ENCODE measurements around the gene MFSD1.

MFSD1 gene

DNA sequence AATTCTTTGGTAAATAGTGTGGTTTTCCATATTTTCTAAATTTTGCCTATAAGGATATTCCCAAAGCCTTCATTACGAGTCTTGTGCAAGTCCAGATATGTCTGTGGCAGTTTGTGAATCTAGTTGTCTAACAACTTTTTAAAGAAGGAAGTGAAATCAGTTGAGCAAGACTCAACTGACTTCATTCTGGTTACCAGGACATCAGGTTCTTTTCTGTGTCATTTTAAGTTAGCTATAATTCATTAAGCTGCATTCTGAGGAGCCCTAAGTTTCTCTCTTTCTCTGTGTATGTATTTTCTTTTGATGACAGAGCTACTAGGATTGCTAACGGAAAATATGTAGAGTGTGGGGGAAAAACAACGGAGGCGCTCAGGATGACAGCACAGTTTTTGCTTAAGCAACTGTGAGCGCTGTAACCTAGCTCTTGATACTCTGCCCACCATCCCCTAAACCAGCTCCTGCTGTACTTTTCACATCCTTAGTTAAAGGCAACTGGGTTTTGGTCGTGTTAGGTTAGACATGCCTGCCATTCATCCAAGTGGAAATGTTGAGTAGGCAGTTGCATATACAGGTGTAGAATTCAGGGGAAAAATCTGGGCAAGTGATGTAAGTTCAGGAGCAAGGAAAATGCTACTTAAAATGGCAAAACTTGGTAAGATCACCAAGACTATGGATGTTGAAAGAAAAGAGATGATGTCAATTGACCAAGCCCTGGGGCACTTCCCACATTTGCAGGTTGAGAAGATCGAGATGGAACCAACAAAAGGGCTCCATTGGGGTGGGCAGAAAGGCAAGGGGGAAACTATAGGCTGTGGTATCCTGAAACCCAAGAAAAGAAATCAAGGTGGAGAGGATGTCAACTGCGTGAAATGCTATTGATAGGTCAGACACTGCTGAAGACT, 9.2 kb downstream of the MFSD1 start:
- Mint-ChIP-seq H3K4me3 (no peak overlapping the region), H3K36me3 (ENCODE audit: low read depth) (peaks cover 29% of the 10 kb centered on the region), H3K9me3 (no peaks in the 10 kb centered on the region), H3K27ac (no peak overlapping the region), H3K27me3 (ENCODE audit: low read depth) (no peaks in the 10 kb centered on the region), H3K4me1 (ENCODE audit: low read depth) (peaks cover 17% of the 10 kb centered on the region)
- DNase-seq (ENCODE audit: low spot score): no peak

DNA sequence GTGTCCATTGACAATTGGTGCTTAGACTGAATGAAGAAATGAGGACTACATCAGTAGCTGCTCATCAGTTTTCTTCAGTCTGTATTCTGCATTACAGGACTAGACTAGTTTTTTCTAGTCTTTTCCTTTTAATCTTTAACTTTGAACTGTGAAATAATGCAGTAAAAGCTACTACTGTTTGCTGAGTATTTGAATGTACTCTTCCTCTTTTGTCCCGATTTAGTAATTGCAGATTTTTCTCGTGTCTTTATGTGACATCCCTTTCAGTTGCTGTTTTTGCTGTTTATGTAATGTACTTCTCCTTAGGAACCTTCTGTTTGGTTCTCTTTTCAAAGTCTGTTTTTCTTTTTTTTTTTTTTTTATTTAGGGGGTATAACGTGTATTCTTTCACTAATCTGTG, 17.4 kb downstream of the MFSD1 start:
- Mint-ChIP-seq H3K4me3 (no peak overlapping the region), H3K36me3 (ENCODE audit: low read depth) (peaks cover 17% of the 10 kb centered on the region), H3K27ac (no peak overlapping the region)

DNA sequence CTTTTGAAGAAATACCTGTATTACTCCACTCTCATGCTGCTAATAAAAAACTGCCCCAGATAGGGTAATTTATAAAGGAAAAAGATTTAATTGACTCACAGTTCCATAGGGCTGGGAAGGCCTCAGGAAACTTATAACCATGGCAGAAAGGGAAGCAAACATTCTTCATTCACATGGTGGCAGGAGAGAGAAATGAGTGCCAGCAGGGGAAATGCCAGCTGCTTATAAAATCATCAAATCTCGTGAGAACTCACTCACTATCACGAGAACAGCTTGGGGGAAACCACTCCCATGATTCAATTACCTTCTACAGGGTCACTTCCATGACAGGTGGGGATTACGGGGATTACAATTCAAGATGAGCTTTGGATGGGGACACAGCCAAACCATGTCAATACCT, 18.7 kb downstream of the MFSD1 start:
- Mint-ChIP-seq H3K9me3 (no peaks in the 10 kb centered on the region), H3K4me3 (no peak overlapping the region), H3K27me3 (ENCODE audit: low read depth) (no peaks in the 10 kb centered on the region), H3K4me1 (ENCODE audit: low read depth) (no peaks in the 10 kb centered on the region), H3K27ac (no peak overlapping the region), H3K36me3 (ENCODE audit: low read depth) (peaks cover 15% of the 10 kb centered on the region)
- no peak for DNase-seq (ENCODE audit: low spot score)

More for the DNA sequence above, 17.4 kb downstream of the MFSD1 start:
- no peaks in the 10 kb centered on the region for H3K27me3 Mint-ChIP-seq (ENCODE audit: low read depth)
- DNase-seq (ENCODE audit: low spot score): no peak
- H3K9me3 Mint-ChIP-seq: no peaks in the 10 kb centered on the region
- no peaks in the 10 kb centered on the region for H3K4me1 Mint-ChIP-seq (ENCODE audit: low read depth)

DNA sequence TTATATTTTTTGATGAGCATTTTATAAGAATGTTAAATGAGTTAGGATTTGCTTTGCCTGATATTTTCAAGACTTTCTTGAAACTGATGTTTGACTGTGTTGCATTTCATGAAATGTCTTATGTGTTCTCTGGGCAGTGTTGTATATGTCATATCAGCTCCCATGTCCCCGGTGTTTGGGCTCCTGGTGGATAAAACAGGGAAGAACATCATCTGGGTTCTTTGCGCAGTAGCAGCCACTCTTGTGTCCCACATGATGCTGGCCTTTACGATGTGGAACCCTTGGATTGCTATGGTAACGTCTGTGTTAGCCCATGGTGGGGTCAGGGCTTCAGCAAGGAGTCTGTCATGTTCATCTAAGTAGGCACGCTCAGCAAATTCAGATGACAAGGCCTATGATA, 20.0 kb downstream of the MFSD1 start:
- peaks cover 13% of the 10 kb centered on the region for H3K36me3 Mint-ChIP-seq (ENCODE audit: low read depth)
- no peak for DNase-seq (ENCODE audit: low spot score)
- H3K4me3 Mint-ChIP-seq: no peak overlapping the region
- H3K27ac Mint-ChIP-seq: no peak overlapping the region
- H3K27me3 Mint-ChIP-seq (ENCODE audit: low read depth): no peaks in the 10 kb centered on the region
- H3K9me3 Mint-ChIP-seq: no peaks in the 10 kb centered on the region
- H3K4me1 Mint-ChIP-seq (ENCODE audit: low read depth): no peaks in the 10 kb centered on the region

DNA sequence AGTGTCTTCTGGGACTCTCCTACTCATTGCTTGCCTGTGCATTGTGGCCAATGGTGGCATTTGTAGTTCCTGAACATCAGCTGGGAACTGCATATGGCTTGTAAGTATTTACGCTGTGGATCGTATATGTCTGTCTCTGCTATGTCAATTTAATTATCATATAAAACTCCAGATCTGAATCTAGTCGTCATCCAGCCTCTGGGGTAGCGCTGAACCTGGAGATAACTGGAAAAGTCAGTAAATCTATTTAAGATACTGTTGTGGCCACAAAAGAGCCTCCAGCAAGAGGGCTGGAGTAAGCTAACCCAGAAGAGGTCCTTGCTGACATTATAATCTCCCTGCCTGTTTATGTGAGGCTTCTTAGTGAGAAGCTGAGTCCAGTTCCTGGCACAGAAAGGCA, 21.6 kb downstream of the MFSD1 start:
- Mint-ChIP-seq H3K36me3 (ENCODE audit: low read depth) (peaks cover 14% of the 10 kb centered on the region), H3K4me3 (no peak overlapping the region)

DNA sequence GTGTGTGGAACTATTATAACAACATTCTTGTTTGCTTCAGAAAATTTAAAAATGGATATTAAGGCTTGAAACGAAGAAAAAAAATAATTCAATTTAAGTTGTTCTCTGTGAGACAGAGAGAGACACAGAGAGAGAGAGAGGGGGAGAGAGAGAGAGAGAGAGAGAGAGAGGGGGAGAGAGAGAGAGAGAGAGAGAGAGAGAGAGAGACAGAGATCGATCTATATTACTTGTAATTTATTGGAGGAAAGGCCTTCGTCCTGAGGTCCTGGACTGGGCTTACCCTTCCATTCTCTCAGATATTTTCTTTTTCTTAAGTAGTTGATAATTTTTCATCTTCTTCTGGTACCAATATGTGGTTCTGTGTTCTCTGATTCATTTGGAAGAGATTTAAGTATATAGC, 25.9 kb downstream of the MFSD1 start:
- DNase-seq (ENCODE audit: low spot score): no peak
- no peak overlapping the region for H3K27ac Mint-ChIP-seq
- no peaks in the 10 kb centered on the region for H3K27me3 Mint-ChIP-seq (ENCODE audit: low read depth)
- H3K4me1 Mint-ChIP-seq (ENCODE audit: low read depth): no peaks in the 10 kb centered on the region
- peaks cover 19% of the 10 kb centered on the region for H3K36me3 Mint-ChIP-seq (ENCODE audit: low read depth)
- no peak overlapping the region for H3K4me3 Mint-ChIP-seq
- H3K9me3 Mint-ChIP-seq: no peaks in the 10 kb centered on the region

More for the DNA sequence above, 21.6 kb downstream of the MFSD1 start:
- Mint-ChIP-seq H3K9me3 (no peaks in the 10 kb centered on the region), H3K4me1 (ENCODE audit: low read depth) (no peaks in the 10 kb centered on the region), H3K27me3 (ENCODE audit: low read depth) (no peaks in the 10 kb centered on the region), H3K27ac (no peak overlapping the region)
- no peak for DNase-seq (ENCODE audit: low spot score)

DNA sequence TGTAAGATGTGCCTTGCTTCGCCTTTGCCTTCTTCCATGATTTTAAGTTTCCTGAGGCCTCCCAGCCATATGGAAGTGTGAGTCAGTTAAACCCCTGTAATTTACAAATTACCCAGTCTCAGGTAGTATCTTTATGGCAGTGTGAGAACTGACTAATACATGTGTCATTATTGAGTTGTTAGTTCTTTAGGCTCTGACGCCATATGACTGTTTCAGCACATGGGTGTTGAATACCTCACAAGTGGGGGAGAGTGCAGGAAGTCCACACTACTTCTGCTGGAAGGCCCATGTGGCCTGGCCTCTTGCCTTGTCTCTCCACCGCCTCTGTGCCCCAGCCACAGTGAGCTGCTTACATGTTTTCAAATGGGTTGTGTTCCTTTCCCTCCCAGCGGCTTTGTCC, 28.5 kb downstream of the MFSD1 start:
- H3K36me3 Mint-ChIP-seq (ENCODE audit: low read depth): peaks cover 11% of the 10 kb centered on the region
- DNase-seq (ENCODE audit: low spot score): no peak
- no peak overlapping the region for H3K27ac Mint-ChIP-seq

DNA sequence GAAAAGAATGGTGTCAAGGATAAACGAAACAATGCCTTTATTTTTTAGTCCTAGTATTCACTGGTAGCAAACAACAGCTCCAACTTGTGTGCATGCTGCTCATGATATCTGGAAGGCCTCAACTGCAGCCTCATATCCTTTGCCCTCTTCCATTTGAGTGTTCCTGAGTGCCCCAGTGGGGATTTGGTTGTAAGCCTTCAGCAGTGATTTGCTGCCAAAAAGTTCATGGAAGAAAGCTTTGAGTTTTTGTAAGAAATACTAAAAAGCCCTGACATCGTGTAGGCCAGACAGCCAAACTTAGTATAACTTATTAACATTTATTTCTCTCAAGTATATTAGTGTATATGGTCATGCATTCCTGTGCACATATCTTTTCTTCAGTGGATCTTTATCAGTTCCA, 30.0 kb downstream of the MFSD1 start:
- Mint-ChIP-seq H3K27ac (no peak overlapping the region), H3K36me3 (ENCODE audit: low read depth) (peaks cover 11% of the 10 kb centered on the region), H3K4me3 (no peak overlapping the region), H3K9me3 (no peaks in the 10 kb centered on the region), H3K27me3 (ENCODE audit: low read depth) (no peaks in the 10 kb centered on the region), H3K4me1 (ENCODE audit: low read depth) (no peaks in the 10 kb centered on the region)
- no peak for DNase-seq (ENCODE audit: low spot score)

More for the DNA sequence above, 28.5 kb downstream of the MFSD1 start:
- no peaks in the 10 kb centered on the region for H3K9me3 Mint-ChIP-seq
- no peaks in the 10 kb centered on the region for H3K4me1 Mint-ChIP-seq (ENCODE audit: low read depth)
- H3K27me3 Mint-ChIP-seq (ENCODE audit: low read depth): no peaks in the 10 kb centered on the region
- H3K4me3 Mint-ChIP-seq: no peak overlapping the region

DNA sequence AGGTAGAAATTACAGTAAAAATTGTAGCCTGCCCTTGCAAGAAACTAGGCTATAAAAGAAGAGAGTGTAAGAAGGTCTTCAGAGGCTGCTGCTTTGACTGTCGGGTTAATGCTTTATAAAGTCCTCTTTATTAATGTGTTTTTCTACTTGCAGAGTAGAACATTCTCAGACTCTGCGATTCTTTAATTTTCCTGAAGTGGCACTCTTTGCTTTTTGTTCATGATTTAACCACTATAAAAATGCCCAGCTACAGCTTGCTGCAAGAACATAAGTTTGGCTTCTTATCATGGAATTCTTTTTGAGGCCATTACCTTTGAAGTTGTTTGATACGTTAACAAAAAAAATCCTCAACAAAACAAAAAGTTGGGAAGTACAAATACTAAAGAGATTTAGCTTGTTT, 33.8 kb downstream of the MFSD1 start:
- no peaks in the 10 kb centered on the region for H3K27me3 Mint-ChIP-seq (ENCODE audit: low read depth)
- H3K4me3 Mint-ChIP-seq: no peak overlapping the region
- no peaks in the 10 kb centered on the region for H3K4me1 Mint-ChIP-seq (ENCODE audit: low read depth)
- no peak overlapping the region for H3K27ac Mint-ChIP-seq
- DNase-seq (ENCODE audit: low spot score): no peak
- H3K36me3 Mint-ChIP-seq (ENCODE audit: low read depth): peaks cover 2% of the 10 kb centered on the region
- H3K9me3 Mint-ChIP-seq: no peaks in the 10 kb centered on the region

DNA sequence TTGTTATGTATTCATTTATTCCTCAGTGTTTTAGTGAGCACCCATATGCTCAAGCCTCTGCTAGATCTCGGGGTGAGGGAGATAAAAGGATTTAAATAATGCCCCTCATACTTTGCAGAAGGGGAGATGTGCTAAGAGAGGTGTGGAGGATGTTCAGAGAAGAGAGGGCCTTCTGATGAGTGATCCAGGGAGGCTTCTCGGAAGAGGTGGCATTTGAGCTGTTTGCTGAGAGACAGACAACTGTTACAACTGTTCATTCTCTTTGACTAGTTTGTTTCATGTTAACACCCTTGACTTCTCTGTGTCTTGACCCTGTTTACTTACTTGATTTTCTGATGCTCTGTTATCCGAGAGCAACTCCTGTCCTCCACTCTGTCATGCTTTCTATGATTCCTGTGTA, 34.5 kb downstream of the MFSD1 start:
- Mint-ChIP-seq H3K9me3 (no peaks in the 10 kb centered on the region), H3K27ac (no peak overlapping the region), H3K27me3 (ENCODE audit: low read depth) (no peaks in the 10 kb centered on the region), H3K4me1 (ENCODE audit: low read depth) (no peaks in the 10 kb centered on the region), H3K4me3 (no peak overlapping the region), H3K36me3 (ENCODE audit: low read depth) (no peaks in the 10 kb centered on the region)
- no peak for DNase-seq (ENCODE audit: low spot score)

DNA sequence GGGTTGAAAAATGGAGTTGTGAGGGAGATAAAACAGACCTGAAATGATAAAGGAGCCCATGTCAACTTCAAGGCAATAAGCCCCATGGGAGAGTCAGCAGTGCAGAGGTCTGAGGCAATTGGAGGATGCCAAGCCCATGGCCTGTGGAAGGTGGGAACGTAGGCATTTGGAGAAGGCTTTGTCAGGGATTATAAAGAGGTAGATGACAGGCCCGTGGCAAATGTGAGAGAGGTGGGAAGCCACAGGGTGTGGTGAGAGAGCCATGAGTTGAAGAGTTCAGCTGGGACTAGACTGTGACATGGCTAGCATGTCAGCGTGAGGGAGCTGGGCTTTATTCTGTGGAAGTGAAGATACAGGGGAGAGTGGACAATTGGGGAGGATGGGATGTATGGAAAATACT, 35.4 kb downstream of the MFSD1 start:
- Mint-ChIP-seq H3K9me3 (no peaks in the 10 kb centered on the region), H3K36me3 (ENCODE audit: low read depth) (no peaks in the 10 kb centered on the region), H3K27ac (no peak overlapping the region), H3K27me3 (ENCODE audit: low read depth) (no peaks in the 10 kb centered on the region), H3K4me1 (ENCODE audit: low read depth) (no peaks in the 10 kb centered on the region), H3K4me3 (no peak overlapping the region)
- no peak for DNase-seq (ENCODE audit: low spot score)

DNA sequence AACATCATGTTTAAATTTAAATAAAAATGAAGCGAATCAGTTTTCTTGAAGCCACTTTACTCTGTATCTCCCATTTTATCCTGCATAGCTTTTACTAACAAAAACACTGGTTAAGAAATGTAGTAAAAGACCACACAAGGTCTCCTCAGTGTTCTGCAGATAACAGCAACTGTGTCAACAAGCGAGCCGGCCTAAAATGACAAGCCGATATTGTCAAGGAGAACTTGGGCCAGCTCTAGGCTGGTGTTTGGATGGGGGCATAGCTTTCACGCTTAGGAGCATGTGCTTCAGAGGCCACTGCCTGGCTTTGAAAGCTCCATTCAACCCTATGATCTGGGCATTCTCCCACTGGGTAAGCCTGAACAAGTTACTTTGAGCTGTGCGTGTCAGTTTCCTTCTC, 38.1 kb downstream of the MFSD1 start:
- Mint-ChIP-seq H3K36me3 (ENCODE audit: low read depth) (no peaks in the 10 kb centered on the region), H3K27me3 (ENCODE audit: low read depth) (no peaks in the 10 kb centered on the region), H3K9me3 (no peaks in the 10 kb centered on the region), H3K4me1 (ENCODE audit: low read depth) (no peaks in the 10 kb centered on the region), H3K27ac (no peak overlapping the region), H3K4me3 (no peak overlapping the region)
- no peak for DNase-seq (ENCODE audit: low spot score)

DNA sequence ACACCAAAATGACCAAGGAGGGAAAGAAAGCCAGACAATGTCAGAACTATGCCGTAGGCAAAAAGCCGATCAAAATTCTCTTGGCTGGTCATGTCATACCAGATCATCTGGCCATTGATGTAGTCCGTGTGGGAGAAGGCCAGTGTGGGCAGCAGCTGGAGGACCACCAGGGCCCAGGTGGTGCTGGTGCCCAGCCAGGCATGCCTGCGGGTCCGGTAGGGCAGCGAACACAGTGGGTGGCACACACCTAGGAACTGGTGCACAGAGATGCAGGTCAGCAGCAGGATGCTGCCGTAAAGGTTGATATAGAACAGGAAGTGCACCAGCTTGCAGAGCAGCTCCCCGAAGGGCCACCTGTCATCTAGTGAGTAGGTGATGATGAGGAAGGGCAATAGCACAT, 39.5 kb downstream of the MFSD1 start:
- H3K27me3 Mint-ChIP-seq (ENCODE audit: low read depth): no peaks in the 10 kb centered on the region
- no peak overlapping the region for H3K4me3 Mint-ChIP-seq
- no peaks in the 10 kb centered on the region for H3K9me3 Mint-ChIP-seq
- no peak overlapping the region for H3K27ac Mint-ChIP-seq
- no peaks in the 10 kb centered on the region for H3K4me1 Mint-ChIP-seq (ENCODE audit: low read depth)
- H3K36me3 Mint-ChIP-seq (ENCODE audit: low read depth): no peaks in the 10 kb centered on the region
- DNase-seq (ENCODE audit: low spot score): no peak

DNA sequence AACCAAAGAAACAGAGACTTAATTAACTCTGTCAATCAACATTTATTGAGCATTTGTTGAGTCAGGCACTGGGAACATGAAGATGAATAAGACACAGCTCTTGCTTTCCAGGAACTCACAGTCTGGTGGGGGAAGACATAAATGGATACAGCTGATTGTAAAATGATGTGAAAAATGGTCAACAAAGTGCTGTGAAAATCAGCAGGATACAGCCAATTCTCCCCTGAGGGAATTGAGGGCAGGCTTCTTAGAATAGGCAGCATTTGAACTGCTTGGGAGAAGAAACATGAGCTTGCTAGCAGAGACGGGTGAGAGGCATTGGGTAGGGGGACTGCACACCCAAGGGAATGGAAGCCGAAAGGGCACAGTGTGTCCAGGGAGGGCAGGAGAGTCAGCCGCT, 41.1 kb downstream of the MFSD1 start:
- DNase-seq (ENCODE audit: low spot score): no peak
- Mint-ChIP-seq H3K4me3 (no peak overlapping the region), H3K27ac (no peak overlapping the region), H3K4me1 (ENCODE audit: low read depth) (peaks cover 6% of the 10 kb centered on the region), H3K27me3 (ENCODE audit: low read depth) (no peaks in the 10 kb centered on the region), H3K36me3 (ENCODE audit: low read depth) (no peaks in the 10 kb centered on the region), H3K9me3 (no peaks in the 10 kb centered on the region)

Measured in T-helper 2 cell treated with Interferon-gamma antibody and Interleukin-4, amounts not matched to agents 5 μg/mL and 100 μg/mL, for 36 hours (primary cell).